K562 treated with DMSO at 1 percent for 4 hours (cell line): ENCODE data around the gene ZNF534. TPM values are rescaled to one million over a fixed set of nuclear protein-coding genes. Genes with fewer than 3 reads are reported as not detected.

Experiments used
- total RNA-seq: library from RNA; unstranded; fragments of 300-600 nt; gene quantifications from 2 replicates; pipeline ENCODE4 v1.2.3, GENCODE V29; 2022; ENCODE audit not compliant: insufficient read depth

ZNF534 gene
- not detected in 2 replicates for total RNA-seq

DNA sequence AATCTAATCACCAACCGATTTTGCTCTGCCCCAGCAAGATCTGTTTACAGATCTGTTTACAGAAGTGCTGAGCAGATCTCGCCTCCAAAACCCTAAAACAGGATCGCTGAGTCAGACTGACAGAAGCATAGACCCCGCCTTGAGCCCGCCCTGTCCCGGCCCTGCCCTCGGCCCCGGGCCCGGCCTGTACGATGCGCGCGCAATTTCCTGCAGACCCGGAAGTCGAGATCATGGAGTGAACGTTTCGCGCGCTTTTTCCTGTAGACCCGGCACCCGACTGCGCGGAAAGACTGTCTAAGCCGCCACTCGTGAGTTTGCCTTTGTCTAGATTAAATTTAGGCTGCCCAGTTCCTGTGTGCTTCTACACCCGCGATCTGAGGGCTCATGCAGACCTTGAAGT, at the start of gene ZNF534:
Gene ZNF534 (plus strand): TSS at position 212 of the 400 bp plus-strand sequence. CDS start 2,327 bp downstream, outside the sequence.

DNA sequence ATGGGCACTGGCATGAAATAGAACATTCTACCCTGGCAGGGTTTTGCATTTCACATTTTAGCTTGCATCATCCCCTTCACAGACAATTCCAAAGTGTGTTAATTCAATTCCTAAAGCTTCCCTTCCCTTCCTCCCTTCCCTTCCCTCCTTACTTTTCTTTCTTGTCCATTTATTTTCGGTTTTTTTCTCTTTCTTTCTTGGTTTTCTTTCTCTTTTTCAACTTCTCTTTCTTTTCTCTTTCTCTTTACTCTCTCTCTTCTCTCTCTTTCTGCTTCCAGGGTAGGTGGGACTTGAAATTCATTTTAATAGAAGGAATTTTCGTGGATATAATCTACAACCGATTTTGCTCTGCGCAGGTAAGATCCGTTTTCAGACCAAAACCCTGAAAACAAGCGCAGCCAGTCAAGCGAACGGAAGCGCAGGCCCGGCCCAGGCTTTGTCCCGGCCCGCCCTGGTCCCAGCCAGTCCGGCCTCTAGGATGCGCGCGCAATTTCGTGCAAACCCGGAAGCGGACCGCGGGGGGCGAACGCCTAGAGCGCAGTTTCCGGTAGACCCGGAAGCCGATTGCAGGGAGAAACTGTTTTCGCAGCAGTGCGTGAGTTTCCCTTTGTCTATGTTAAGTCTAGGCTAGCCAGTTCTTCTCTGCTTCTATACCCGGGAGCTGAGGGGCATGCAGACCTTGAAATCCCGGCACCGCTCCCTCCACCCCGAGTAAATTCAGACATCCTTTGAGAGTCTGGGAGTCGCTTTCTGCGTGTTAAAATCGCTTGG, 31.5 kb upstream of the ZNF534 start, which contains the start of gene ZNF528:
Gene ZNF528 (plus strand): TSS at position 540 of the 771 bp plus-strand sequence. CDS start 4,165 bp downstream, outside the sequence.

GRCh38 chr19:52453324-52454094, 24.6 kb downstream of the ZNF534 start, which contains the start of gene ZNF578:
ZNF578 (plus strand) TSS chr19:52453553; CDS start chr19:52501846, 48,293 bp downstream.

Other genes with a start within 250 kb of the ZNF534 start
- gene PPP2R1A, start 239.1 kb upstream of the ZNF534 start, total RNA-seq = 102 and 106 TPM in 2 replicates
- 6.5 and 12.3 TPM in 2 replicates for gene ZNF766, start 159.6 kb upstream of the ZNF534 start, total RNA-seq
- 1.7 and 3.3 TPM in 2 replicates for gene ZNF480, start 132.0 kb upstream of the ZNF534 start, total RNA-seq
- gene ZNF610, start 92.9 kb upstream of the ZNF534 start, total RNA-seq = not detected in 2 replicates
- gene ZNF880, start 59.2 kb upstream of the ZNF534 start, total RNA-seq = not detected in 2 replicates
- 0.61 and 7.0 TPM in 2 replicates for gene ZNF528, start 31.3 kb upstream of the ZNF534 start, total RNA-seq
- not detected in 2 replicates for gene ZNF578, start 24.4 kb downstream of the ZNF534 start, total RNA-seq
- gene ZNF808, start 98.5 kb downstream of the ZNF534 start, total RNA-seq = 1.4 and 2.0 TPM in 2 replicates
- gene ZNF701, start 141.1 kb downstream of the ZNF534 start, total RNA-seq = 3.6 and 6.6 TPM in 2 replicates
- gene ZNF83, start 209.2 kb downstream of the ZNF534 start, total RNA-seq = 20.0 and 22.5 TPM in 2 replicates